Heart left ventricle (tissue), 13 donors: ENCODE results near the gene TAF4.

Experiments used
- CTCF ChIP-seq, 12 donors: fragments of 200-600 bp; sonication (generic) in 4 of 12; IDR thresholded peaks; one replicate each; pipeline versions ENCODE4 v1.5.0 to v1.8.0; 2018 to 2022; ENCODE audit warnings: antibody characterized with exemption in 12 of 12, mild to moderate bottlenecking in 5 of 12
- POLR2A ChIP-seq, 2 donors: fragments of 450-650 bp; IDR thresholded peaks; one replicate each; pipeline ENCODE4 v1.6.1; 2017; ENCODE audit warnings: antibody characterized with exemption in 2 of 2, mild to moderate bottlenecking in 2 of 2, moderate library complexity in 2 of 2
- donor health status: ischemic (EF 13 %, LVEDD 7.1; RV severe dilation, severe dysfunction).
- donor health status: DM: no; HTN: yes; CAD: no.
- donor health status: DM: no; HTN: no; CAD: no.
- donor health status: ischemic (EF 25% LVEDD 6.9; RV normal size, moderate dysfunction).
- donor health status: ischemic (EF 25% LVEDD 5.7; RV mildly dilated, moderate dysfunction).
- donor health status: ischemic (EF 35%, LVEDD 5.7; RV mildly dilated, moderate dysfunction).
- donor health status: nonischemic (EF 11% LVEDD 7.7; RV severe dilation, severe dysfunction).
- donor health status: DM: yes; HTN: yes; CAD: no.
- donor health status: PGD.
- donor health status: ischemic (EF 29% LVEDD 5.4; RV normal size, mild dysfunction).
- donor health status: nonischemic (EF 23%, LVEDD 6.1; RV moderate dilation, normal function).

DNA sequence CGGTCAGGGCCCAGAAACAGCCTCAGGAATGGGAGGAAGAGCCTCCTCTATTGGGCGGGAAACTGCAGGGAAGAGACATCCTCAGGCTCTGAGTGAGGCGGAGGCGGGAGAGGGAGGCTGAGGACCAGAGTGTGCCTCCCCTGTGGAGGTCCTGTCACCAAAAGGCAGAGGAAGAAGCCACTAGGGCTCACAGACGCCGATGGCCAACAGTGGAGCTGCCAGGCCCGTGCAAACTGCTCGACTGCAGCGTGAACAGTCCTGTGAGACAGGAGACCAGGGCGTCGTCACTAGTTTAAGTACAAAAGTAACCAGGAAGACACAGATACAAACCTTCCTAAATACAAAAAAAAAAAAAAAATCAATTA, 82.7 kb downstream of the TAF4 start:
- TF ChIP-seq CTCF (IDR thresholded peaks at IDR 0.05) (no peak), POLR2A (IDR thresholded peaks at IDR 0.05) (no peak)
